GM19324 (cell line): ENCODE measurements around the gene PIK3CB.
"Not testable (repeated sequence)": the region's sequence is repeated elsewhere in the genome, so short reads cannot be mapped to it uniquely, and the experiment has no call there.

Source experiments
- ATAC-seq: cut with Tn5 transposase; IDR thresholded peaks from one replicate; pipeline ENCODE4 v1.9.1; 2021; ENCODE audit warnings: mild to moderate bottlenecking, moderate library complexity; ENCODE audit not compliant: unreplicated experiment, low FRiP score

The PIK3CB gene

GRCh38 chr3:138768946-138769345 lies 65.8 kb downstream of the PIK3CB start:
- no peak for ATAC-seq

GRCh38 chr3:138768125-138768524 lies 66.6 kb downstream of the PIK3CB start:
- ATAC-seq: no peak

- ATAC-seq: no peak
Observed at GRCh38 chr3:138767498-138768104, 67.1 kb downstream of the PIK3CB start.

- no peak for ATAC-seq
Observed at GRCh38 chr3:138761002-138761401, 73.7 kb downstream of the PIK3CB start.

DNA sequence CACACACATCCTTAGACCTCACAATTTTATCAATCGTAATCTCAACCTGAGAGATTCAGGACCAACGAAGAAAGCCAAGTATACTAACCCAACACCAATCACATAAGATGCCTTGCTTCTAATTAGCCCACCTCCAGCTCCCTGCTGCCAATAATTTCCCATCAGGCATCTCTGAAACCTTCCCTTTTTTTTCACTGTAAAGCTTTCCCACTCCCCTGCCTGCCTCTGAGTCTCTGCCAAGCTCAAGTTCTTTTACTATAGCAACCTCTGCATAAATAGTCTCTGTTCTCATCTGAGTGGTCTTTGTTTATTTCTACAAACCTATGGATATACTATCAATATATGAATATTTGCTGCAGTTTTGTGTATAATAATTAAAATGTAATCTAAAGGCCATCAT lies 86.5 kb downstream of the PIK3CB start:
- no peak for ATAC-seq

DNA sequence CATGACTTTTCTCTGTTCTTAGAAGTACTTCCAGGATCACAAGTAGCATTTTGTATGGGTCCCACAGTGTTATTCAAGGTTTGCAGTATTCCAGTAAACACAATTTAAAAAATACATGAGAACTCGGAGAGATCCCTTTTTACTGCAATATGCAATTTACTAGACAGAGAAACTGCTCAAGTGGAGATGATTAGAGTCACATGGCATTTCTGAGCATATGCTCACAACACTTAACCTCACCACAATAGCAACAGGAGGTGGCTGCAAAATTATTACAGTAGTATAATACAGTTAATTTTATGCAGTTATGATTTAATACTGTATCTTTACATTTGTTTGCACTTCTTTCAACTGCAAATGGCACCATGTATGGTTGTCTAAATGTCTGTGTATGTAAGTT lies 87.5 kb downstream of the PIK3CB start:
- no peak for ATAC-seq

DNA sequence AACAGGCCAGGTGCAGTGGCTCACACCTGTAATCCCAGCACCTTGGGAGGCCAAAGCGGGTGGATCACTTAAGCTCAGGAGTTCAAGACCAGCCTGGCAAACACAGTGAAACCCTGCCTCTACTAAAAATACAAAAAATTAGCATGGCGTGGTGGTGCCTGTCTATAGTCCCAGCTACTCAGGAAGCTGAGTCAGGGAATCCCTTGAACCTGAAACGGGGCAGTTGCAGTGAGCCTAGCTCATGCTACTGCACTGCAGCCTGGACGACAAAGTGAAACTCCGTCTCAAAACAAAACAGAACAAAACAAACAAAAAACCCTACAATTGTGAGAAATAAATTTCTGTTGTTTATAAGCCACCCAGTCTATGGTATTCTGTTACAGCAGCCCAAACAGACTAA lies 94.7 kb downstream of the PIK3CB start:
- ATAC-seq: no peak

- ATAC-seq: no peak
Observed at GRCh38 chr3:138732456-138732855, 102.3 kb downstream of the PIK3CB start.

GRCh38 chr3:138726946-138727730 lies 107.6 kb downstream of the PIK3CB start:
- no peak for ATAC-seq

GRCh38 chr3:138726042-138726441 lies 108.7 kb downstream of the PIK3CB start:
- not testable (repeated sequence) for ATAC-seq

DNA sequence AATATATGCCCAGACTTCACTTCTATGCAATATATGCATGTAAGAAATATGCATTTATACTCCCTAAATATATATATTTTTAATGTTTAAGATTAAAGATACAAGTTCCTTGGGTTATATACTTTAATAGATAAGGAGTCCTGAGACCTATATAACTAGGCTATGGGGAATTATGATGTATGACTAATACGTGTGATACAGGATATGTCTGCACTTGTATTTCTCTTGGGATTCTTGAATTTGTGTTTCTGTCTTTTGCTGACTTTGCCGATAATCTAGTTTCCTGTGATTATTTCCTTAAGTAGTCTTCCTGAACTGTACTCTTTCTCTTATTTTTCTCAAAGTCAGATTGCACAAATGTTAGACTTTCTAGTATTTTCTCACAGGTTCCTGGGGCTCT lies 109.6 kb downstream of the PIK3CB start:
- ATAC-seq: no peak

DNA sequence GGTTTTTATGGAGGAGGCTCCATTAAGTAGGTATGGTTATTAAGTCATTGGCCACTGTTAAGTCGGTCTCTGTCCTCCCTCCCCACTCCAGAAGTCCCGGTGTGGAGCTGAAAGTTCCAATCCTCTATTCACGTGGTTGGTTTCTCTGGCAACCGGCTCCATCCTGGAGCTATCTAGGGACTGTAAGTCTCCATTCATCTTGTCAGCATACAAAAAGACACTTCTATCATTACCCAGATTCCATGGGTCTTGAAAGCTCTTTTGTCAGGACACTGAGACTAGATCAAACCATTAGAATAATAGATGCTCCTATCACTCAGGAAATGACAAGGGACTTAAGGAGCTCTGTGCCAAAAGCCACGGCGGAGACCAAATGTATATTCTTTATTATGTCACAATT lies 110.3 kb downstream of the PIK3CB start:
- no peak for ATAC-seq

GRCh38 chr3:138718849-138719248 lies 115.9 kb downstream of the PIK3CB start:
- ATAC-seq: no peak

DNA sequence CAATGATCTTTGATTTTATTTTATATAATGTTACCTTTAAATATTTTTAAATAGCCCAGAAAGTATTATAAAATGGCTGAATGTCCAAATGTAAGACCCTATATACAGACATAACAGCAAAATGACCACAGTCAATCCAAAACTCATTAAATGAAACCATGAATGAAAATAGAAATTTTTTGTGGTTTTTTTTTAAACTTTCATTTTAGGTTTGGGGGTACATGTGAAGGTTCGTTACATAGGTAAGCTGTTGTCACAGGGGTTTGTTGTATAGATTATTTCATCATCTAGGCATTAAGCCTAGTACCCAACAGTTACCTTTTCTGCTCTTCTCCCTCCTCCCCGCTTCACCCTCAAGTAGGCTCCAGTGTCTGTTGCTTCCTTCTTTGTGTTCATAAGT lies 117.4 kb downstream of the PIK3CB start:
- ATAC-seq: no peak

- no peak for ATAC-seq
Observed at GRCh38 chr3:138712086-138712485, 122.6 kb downstream of the PIK3CB start.

DNA sequence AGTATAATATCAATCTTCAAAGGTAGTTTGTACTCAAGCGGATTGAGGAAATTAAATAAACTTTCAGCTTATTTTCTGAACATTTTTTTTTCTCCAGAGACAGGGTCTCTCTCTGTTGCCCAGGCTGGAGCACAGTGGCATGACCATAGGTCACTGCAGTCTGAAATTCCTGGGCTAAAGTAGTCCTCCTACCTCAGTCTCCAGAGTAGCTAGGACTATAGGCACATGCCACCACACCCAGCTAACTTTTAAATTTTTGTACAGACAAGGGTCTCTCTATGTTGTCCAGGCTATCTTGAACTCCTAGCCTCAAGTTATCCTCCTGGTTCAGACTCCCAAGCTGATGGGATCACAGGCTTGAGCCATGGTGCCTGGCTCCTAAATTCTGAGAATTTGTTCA lies 129.1 kb downstream of the PIK3CB start:
- no peak for ATAC-seq

DNA sequence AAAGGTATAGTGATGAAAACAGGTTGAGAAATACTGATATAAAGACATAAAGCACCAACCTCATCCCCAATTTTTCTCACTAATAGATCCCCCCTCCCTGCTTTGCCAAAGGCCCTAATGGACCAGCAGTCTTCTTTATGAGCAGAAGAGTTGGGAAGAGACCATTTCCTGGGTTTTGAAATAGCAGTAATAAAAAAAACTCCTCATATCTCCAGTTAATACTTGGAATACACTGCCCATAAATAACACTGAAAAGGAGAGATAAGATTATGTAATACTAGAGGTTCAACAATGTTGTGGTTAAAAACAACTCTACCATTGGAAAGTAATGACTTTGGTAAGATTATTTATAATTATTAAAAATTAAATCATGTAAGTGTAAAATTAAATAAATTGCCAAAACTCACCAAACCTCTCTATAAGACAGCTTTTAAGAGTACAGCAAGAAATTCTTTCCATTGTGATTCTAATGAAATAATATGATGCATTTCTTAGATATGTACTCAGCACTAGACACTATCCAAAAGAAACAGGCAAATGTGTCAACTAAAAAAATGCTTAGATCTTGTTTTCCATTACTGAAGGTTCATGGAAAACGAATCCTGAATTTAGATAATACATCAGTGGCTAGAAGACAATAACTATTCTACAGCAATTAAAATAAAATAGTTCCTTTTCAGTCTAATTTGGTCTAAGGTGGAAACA lies 137.9 kb downstream of the PIK3CB start:
- no peak for ATAC-seq

DNA sequence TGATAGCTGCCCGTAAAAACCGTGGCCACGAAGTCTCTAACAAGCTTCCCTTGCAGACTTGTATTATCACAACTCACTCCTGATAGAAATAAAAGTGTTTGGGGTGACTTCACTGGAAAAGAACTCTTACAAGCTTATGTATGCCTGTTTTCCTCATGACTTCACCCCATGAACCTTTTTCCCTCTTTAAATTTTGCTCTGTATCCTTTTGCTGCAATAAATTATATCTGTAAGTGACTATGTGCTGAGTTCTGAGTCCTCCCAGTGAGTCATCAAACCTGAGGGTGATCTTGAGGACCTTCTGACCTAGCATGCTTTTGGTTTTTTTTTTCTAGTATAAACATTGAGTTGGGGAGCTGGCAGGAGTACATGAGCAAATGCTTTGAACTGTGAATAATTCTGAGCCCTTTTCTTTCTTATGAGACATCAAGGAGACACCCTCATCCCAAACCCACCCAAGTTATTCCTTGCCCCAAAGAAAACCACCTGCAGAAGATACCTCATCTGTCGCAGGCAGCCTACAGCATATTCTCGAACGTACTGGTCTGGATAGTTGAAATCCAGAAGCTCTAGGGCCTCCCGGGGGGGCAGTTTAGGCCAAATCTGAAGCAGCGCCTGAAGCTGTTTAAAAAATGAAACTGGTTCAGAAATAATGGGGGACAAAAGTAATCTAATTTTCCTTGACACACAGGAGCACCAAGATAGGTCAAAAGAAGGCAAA lies 140.3 kb downstream of the PIK3CB start:
- ATAC-seq: no peak

DNA sequence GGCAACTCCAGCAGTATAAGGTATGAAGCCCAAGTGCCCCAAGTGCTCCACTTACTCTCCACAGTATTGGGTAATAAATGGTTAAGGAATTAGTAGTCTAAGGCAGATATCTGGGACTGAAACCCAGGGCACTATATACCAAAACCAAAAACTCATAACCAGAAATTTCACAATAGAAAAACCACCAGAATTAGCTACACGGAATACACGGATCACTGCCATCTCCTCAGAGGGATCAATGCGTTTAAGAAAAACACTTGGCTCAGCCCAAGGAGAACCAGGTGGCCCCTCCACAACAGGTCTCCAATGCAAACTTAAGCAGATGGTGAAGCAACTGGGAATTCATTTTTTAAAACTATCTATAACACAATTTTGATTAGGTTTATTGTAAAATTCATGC lies 142.6 kb downstream of the PIK3CB start:
- no peak for ATAC-seq

DNA sequence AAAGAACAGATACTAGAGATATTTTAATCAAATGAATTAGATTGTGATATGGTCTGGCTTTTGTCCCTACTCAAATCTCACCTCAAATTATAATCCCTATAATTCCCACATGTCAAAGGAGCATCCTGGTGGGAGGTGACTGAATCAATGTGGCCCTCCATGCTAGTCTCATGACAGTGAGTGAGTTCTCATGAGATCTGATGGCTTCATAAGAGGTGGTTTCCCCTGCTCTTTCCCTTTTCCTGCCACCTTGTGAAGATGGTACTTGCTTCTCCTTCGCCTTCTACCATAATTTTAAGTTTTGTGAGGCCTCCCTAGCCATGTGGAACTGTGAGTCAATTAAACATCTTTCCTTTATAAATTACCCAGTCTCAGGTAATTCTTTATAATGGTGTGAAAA lies 143.4 kb downstream of the PIK3CB start:
- no peak for ATAC-seq

GRCh38 chr3:138690036-138690435 lies 144.7 kb downstream of the PIK3CB start:
- ATAC-seq: no peak
